Amniotic stem cell (primary cell): ENCODE data around the gene TCAP.

Experiments
- DNase-seq: peaks from one replicate; lab custom pipeline; 2025; lab: John Stamatoyannopoulos, UW

Gene TCAP

GRCh38 chr17:39651923-39652586, 13.1 kb upstream of the TCAP start:
- DNase-seq, result no peak

- DNase-seq, result no peak
These were observed 12.4 kb upstream of the TCAP start for GRCh38 chr17:39652587-39653315.

GRCh38 chr17:39653316-39653661, 11.9 kb upstream of the TCAP start:
- DNase-seq, result no peak

DNA sequence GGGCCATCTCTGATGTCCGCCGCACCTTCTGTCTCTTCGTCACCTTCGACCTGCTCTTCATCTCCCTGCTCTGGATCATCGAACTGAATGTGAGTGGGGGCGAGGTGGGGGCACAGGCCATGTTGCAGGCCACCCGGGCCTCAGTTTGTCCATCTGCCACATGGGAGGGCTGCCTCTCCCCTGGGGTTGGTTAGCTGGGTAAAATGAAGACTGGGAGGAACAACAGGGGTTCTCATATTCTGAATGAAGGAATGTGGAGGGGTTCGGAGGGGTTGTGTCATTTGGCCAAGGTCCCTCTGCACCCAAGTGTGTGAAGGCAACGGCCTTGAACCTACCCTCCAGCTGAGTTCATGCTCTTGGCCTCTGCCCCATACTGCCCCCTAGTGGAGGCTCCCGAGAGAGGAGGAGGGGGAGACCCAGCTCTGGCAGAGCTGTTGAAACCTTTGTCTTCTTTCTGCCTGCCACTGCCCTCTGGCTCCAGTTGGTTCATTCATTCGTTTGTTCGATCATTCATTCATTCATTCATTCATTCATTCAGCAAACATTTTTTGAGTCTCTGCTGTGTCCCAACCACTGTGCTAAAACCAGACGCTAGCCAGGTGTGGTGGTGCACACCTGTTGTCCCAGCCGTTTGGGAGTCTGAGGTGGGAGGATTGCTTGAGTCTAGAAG, 11.4 kb upstream of the TCAP start:
- DNase-seq, result no peak

DNA sequence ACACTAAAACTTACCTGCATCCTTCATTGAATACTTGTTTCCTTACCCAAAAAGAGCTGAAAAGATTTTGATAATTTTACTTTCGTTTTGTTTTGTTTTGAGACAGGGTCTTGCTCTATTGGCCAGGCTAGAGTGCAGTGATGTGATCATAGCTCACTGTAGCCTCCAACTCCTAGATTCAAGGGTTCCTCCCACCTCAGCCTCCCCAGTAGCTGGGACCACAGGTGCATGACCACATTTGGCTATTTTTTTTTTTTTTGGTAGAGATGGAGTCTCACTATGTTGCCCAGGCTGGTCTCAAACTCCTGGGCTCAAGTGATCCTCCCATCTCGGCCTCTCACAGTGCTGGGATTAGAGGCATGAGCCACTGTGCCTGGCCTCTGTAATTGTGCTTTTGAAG, 10.0 kb upstream of the TCAP start:
- no peak for DNase-seq

DNA sequence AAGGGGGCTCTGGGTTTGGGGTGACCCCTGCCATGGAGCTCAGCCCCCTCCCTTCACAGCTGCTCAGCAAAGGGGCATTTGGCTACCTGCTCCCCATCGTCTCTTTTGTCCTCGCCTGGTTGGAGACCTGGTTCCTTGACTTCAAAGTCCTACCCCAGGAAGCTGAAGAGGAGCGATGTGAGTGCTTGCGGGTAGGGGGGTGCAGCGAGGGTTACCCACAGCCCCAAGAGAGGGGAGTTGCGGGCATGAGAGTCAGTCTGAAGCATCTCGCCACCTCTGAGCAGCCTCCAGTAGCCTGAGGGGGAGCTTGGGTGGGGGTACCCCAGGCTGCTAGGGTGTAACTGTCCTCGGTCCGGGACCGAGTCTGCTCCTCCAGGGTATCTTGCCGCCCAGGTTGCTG, 6.8 kb upstream of the TCAP start:
- no peak for DNase-seq

GRCh38 chr17:39658760-39659159, 6.4 kb upstream of the TCAP start:
- no peak for DNase-seq

DNA sequence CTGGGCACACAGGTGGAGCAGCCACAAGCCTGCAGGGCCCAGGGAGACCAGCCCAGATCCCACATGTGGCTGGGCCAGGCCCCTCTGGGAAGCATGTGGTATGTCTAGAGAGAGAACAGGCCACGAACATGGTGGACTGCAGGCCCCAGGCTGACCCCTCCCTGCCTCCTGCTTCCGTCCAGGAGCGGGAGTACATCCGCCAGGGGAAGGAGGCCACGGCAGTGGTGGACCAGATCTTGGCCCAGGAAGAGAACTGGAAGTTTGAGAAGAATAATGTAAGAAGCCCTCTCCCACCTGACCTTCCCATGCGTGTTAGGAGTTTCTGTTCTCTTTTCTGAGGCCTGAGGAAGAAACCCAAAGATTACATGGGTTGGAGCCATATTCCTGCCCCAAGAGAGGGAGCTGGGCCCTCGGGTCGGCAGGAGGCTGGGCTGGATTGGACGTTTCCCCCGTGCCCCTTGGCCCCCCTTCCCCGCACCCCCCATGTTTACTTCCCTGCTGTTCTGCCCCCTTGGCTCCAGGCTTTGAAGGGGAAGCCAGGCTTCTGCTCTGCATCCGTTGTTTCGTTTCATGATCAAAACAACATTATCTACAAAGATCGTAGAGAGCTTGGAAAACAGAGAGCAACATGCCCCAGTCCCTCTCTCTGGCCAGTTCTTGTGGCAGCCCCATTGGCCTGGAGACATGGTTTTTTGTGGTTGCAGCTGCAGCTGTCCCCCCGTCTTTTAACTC, 5.7 kb upstream of the TCAP start:
- no peak for DNase-seq

- DNase-seq, result no peak
These were observed 5.2 kb upstream of the TCAP start for GRCh38 chr17:39660011-39660360.

GRCh38 chr17:39660397-39661385, 4.5 kb upstream of the TCAP start:
- DNase-seq, result no peak

- DNase-seq, result no peak
These were observed 3.2 kb upstream of the TCAP start for GRCh38 chr17:39661744-39662541.

DNA sequence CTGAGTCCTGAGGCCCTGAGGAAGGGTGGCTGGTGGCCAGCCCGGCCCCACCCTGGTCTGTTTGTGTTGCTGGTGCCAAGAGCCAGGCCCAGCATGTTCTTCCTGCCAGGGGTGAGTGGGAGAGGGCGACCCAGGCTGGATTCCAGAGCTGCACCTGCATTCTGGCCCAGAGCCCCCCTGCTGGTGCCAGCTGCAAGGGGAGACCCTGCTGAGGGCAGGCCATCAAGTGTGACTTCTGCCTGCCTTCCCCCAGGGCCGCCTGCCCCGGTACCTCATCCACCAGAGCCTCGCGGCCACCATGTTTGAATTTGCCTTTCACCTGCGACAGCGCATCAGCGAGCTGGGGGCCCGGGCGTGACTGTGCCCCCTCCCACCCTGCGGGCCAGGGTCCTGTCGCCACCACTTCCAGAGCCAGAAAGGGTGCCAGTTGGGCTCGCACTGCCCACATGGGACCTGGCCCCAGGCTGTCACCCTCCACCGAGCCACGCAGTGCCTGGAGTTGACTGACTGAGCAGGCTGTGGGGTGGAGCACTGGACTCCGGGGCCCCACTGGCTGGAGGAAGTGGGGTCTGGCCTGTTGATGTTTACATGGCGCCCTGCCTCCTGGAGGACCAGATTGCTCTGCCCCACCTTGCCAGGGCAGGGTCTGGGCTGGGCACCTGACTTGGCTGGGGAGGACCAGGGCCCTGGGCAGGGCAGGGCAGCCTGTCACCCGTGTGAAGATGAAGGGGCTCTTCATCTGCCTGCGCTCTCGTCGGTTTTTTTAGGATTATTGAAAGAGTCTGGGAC, 2.4 kb upstream of the TCAP start:
- no peak for DNase-seq

DNA sequence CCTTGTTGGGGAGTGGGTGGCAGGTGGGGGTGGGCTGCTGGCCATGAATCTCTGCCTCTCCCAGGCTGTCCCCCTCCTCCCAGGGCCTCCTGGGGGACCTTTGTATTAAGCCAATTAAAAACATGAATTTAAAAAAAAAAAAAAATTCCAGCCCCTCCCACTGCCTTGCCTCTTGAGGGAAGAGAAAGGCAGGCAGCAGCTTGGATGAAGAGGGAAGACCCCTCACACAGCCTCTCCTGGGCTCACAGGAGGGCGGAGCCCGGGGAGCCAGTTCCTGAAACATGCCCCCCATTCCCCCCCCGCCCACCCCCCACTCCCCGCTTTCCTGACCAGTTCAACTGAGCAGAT, 1.8 kb upstream of the TCAP start:
- no peak for DNase-seq

DNA sequence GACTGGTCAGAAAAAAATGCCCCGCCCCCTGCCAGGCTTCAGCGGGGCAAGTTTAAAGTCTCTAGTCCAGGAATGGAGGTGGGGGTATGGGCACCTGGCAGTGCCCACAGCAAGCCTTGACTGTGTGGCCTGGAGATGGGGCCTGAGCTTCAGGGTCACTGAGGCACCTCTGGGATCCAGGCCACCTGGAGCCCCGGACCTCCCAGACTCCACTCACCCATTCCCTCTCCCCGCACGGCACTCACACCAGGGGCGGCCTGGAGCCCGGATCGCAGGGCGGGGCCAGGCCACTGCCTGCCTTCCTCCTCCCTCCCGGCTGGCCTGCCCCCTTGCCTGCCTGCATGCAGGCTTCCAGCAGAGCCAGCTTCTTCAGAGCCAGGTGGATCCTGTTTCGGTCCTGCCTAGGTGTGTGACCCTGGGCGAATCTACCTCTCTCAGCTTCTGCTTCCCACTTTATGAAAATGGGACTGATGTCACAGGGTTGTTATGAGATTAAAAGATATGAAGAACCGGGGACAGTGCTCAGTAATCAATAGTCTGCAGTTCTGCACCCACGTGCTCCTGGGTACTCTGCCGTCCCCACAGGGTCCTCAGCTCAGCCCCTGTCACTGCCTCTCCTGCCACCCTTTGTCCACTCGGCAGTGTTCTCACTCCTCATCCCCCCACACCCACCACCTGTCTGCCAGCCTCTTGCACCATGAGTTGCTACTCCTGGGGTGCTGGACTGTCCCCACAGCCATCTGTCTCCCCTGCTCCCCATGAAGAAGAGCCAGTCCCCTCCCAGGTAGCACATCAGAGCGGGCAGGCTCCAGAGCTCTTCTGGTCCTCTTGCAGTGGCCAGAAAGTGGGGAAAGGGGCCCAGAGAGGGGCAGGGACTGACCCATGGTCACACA, 1.2 kb upstream of the TCAP start:
- no peak for DNase-seq

- DNase-seq, result no peak
These were observed 584 bp downstream of the TCAP start for GRCh38 chr17:39665642-39666224.

DNA sequence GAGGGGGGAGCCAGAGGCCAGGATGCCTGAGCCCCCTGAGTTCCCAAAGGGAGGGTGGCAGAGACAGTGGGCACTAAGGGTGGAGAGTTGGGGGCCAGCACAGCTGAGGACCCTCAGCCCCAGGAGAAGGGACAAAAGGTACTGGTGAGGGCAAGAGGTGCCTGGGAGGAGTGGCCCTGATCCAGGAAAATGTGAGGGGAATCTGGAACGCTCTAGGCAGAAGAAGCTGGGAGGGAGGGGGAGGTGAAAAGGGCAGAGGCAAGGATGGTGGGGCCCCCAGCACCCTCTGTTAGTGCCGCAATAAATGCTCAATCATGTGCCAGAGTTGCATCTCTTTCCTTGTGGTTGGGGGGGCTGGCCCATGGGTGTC, 1.1 kb downstream of the TCAP start:
- no peak for DNase-seq

DNA sequence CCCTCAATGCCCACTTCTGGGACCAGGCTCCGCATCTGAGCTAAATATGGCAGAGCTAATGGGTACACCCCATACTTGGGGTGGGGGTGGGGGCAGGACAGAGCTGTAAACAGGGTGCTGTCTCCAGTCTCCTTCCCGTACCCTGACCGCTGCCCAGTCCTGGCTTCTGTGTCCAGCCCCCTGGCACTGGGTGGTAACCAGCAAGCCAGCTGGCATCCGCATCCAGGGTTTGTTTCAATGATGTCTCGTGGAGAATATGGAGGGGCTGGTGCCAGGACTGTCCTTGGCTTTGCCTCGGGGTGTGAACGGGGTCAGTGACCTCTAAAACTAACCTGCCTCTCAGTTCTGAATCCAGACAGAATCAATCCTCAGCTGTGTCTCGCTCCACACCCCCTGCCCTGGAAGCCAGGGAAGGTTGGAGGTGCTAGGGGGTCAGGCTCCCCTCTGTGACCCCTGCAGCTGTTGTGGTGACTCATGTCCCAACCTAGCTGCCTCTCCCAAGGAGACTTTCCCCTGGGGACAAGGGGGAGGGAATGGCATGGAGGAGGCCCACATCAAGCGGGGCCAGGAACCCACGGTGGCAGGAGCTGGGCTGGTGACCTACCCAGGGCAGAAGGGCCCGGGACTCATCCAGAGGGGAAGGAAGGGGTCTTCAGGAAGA, 1.6 kb downstream of the TCAP start:
- DNase-seq, result no peak

DNA sequence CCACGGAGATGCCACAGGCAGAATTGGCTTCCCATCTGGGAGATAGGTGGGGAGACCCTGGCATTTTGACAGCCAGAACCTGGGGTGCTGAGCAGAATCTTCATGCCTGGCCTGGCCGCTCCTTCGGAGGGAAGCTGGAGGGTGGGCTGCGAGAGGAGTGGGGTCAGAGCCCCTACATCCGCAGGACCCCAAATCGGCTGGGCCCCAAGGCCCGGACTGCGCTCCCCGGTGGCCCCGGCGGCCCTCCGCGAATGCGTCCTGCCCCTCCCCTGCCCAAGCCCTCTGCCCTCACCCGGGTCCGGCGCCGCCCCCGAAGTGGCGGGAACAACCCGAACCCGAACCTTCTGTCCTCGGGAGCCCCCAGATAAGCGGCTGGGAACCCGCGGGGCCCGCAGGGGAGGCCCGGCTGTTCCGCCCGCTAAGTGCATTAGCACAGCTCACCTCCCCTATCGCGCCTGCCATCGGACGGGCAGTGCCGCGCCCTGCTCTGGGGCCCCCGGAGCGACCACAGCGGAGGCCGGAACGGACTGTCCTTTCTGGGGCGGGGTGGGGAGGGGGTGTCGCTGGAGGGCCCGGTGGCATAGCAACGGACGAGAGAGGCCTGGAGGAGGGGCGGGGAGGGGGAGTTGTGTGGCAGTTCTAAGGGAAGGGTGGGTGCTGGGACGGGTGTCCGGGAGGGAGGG, 2.3 kb downstream of the TCAP start:
- DNase-seq, result no peak
